ENCODE measurements around the gene MTMR4. TPM values are rescaled to one million over a fixed set of nuclear protein-coding genes. Genes with fewer than 3 reads are reported as not detected.

Gene MTMR4
- total RNA-seq, 2 donors from 2014 or later: 21.3 to 39.6 TPM

DNA sequence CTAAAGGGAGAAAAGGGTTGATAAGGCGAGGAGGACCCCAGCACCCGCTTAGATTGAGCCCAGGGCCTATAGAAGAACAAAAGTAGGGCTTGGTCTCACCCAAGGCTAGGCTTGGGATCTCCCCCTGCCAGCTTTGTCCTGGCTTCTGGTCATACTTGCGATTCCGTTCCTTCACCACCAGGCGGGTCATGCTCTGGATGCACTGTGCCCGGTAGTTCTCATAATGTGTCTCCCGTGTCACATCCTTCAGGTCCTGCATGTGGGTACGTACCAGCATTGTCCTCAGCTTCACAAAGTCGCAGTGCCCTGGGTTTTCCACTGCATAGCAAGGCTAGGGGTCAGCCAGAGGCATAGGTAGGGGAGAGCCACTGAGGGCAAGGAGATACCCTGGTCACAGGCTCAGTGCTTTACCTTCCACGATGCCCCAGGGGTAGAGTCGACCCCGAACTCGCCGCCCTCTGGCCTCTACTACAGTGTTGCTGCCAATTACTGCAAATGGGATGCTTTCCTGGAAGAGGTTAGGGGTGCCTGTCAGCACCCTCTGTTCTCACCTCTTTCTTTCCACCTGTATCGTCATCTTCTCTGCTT, 6.5 kb upstream of the MTMR4 start:
- intact Hi-C loops (cut with DNase I): loop anchor here (10.0 kb wide), 1 partner anchor 484 kb away; no protein-coding TSS in a partner anchor
- Histone ChIP-seq H3K27ac (no peak overlapping the region), H3K9me3 (no peaks in the 10 kb centered on the region), H3K27me3 (no peaks in the 10 kb centered on the region), H3K36me3 (replicated peaks in 1 of 2; ENCODE audit: insufficient read depth in 1 of 2, low read depth in 2 of 2) (no peaks in the 10 kb centered on the region), H3K4me3 (no peak overlapping the region), H3K4me1 (peaks cover 13% of the 10 kb centered on the region)
- no peak for ATAC-seq
- 71 to 85% methylated on average over 15 of the region's 15 CpGs for WGBS, 2 donors
- peak in 1 of 4 donors; percentile 12 for DNase-seq
- TF ChIP-seq, protein P1, sequence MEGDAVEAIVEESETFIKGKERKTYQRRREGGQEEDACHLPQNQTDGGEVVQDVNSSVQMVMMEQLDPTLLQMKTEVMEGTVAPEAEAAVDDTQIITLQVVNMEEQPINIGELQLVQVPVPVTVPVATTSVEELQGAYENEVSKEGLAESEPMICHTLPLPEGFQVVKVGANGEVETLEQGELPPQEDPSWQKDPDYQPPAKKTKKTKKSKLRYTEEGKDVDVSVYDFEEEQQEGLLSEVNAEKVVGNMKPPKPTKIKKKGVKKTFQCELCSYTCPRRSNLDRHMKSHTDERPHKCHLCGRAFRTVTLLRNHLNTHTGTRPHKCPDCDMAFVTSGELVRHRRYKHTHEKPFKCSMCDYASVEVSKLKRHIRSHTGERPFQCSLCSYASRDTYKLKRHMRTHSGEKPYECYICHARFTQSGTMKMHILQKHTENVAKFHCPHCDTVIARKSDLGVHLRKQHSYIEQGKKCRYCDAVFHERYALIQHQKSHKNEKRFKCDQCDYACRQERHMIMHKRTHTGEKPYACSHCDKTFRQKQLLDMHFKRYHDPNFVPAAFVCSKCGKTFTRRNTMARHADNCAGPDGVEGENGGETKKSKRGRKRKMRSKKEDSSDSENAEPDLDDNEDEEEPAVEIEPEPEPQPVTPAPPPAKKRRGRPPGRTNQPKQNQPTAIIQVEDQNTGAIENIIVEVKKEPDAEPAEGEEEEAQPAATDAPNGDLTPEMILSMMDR (IDR thresholded peaks at IDR 0.05): peak in 1 of 7 experiments; percentile 9
- TF ChIP-seq POLR2A (IDR thresholded peaks at IDR 0.05): no peak

DNA sequence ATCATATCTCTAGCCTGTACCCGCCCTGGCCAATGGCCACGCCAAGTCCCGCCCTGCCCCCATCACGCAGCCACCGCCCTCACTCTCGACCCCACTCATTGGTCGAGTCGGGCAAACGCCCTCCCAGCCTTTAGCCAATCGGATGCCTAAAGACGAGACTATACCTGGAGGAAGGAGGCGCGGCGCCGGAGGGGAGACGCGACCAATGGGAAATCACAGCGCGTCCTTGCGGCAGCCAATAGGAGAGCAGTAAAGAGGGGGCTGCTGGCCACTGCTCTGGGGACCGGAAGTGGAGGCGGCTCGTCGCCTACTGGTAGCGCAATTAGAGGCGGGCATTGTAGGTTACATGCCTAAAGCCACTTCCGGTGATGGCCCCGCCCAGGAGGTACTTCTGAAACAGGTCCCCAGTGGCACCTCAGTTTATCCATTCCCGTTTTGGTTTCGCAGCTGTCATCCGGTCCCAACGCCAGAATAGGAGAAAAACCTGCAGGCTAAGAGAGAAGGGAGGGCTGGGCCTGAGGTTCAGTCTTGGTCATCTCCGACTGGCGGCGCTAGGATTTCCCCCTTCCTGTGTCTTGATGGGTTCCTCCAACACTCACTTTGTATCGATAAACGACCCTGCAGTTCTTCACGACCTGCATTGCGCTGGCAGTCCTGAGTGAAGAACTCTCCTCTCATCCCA, 3.6 kb upstream of the MTMR4 start:
- 0% methylated on average over 8 to 39 of the region's 39 CpGs for WGBS, 2 donors
- H3K4me1 ChIP-seq: peaks cover 31% of the 10 kb centered on the region
- peak; percentile 87 for ATAC-seq
- H3K36me3 ChIP-seq (replicated peaks in 1 of 2; ENCODE audit: insufficient read depth in 1 of 2, low read depth in 2 of 2): no peaks in the 10 kb centered on the region
- H3K9me3 ChIP-seq: no peaks in the 10 kb centered on the region
- peak overlapping the region; percentile 96 to 99 (median 98) for H3K27ac ChIP-seq
- H3K4me3 ChIP-seq: peak overlapping the region; percentile 68 to 76
- DNase-seq: peak; percentile 99 to 100 (median 99)
- TF ChIP-seq POLR2A (IDR thresholded peaks at IDR 0.05): peak; percentile 33 to 83 (median 69)
- TF ChIP-seq, protein P1 (IDR thresholded peaks at IDR 0.05): peak in 2 of 7 experiments; percentile 12 to 24
- intact Hi-C loops (cut with DNase I): no loop called here
- no peaks in the 10 kb centered on the region for H3K27me3 ChIP-seq

DNA sequence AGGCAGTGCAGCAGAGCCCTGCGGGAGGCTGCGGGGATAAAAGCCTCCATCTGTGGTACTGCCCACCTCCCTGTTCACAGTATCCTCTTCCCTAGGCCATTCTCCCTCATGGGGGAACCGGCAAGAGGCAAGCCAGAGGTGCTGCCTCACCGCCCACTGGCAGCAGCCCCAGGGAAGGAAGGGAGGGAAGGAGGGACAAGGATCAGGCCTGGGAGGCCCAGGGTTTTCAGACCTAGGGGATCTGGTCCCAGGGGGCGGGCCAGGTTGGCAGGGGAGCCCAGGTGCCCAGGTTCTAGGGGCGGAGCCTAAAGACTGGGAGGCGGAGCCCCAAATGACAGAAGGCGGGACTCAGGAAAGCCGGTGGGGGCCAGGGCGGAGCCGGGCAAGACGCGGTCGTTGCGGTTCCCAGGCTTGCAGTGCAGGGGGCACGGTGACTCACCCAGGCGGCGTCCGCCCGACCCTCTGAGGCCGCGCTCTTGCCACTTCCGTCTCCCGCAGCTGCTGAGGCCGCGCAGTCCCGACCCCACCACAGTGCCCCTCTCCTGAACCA, 3.0 kb upstream of the MTMR4 start:
- WGBS, 2 donors: 0% methylated on average over 4 to 27 of the region's 27 CpGs
- peak; percentile 45 for ATAC-seq

GRCh38 chr17:58516644-58517377, 2.4 kb upstream of the MTMR4 start:
- Histone ChIP-seq H3K36me3 (replicated peaks in 1 of 2; ENCODE audit: insufficient read depth in 1 of 2, low read depth in 2 of 2) (no peaks in the 10 kb centered on the region), H3K27me3 (no peaks in the 10 kb centered on the region), H3K4me1 (peaks cover 33% of the 10 kb centered on the region), H3K4me3 (peak overlapping the region; percentile 54 to 76), H3K9me3 (no peaks in the 10 kb centered on the region), H3K27ac (peak overlapping the region; percentile 96 to 99 (median 98))
- 28 to 52% methylated on average over 2 of the region's 2 CpGs for WGBS, 2 donors
- TF ChIP-seq, protein P1 (IDR thresholded peaks at IDR 0.05): no peak
- ATAC-seq (no peak), DNase-seq (peak in 1 of 4 donors; percentile 21)
- intact Hi-C loops (cut with DNase I): no loop called here

More for the DNA sequence above, 3.0 kb upstream of the MTMR4 start:
- H3K27ac ChIP-seq: peak overlapping the region; percentile 96 to 99 (median 98)
- peak; percentile 68 to 83 (median 81) for TF ChIP-seq POLR2A (IDR thresholded peaks at IDR 0.05)
- TF ChIP-seq, protein P1 (IDR thresholded peaks at IDR 0.05): no peak
- peaks cover 33% of the 10 kb centered on the region for H3K4me1 ChIP-seq
- H3K27me3 ChIP-seq: no peaks in the 10 kb centered on the region
- H3K9me3 ChIP-seq: no peaks in the 10 kb centered on the region
- DNase-seq: peak in 1 of 4 donors; percentile 93
- peak overlapping the region; percentile 54 to 76 for H3K4me3 ChIP-seq
- H3K36me3 ChIP-seq (replicated peaks in 1 of 2; ENCODE audit: insufficient read depth in 1 of 2, low read depth in 2 of 2): no peaks in the 10 kb centered on the region
- intact Hi-C loops (cut with DNase I): no loop called here

All from body of pancreas (tissue), 4 donors.